D721Med (cell line): Measurements from ENCODE around the gene ZDHHC3.

Source experiments
- DNase-seq: peaks from one replicate; pipeline ENCODE4 v3.0.0; 2011; ENCODE audit warnings: low spot score; ENCODE audit not compliant: insufficient read length
- FAIRE-seq: peaks from 2 replicates; lab custom pipeline; 2011; peaks lifted over from hg19 to GRCh38; lab: Jason Lieb, UNC
- TF ChIP-seq, protein P1 (sequence below): IDR thresholded peaks from 2 replicates; pipeline ENCODE4 v1.5.1; 2012; ENCODE audit warnings: mild to moderate bottlenecking, control low read depth; ENCODE audit not compliant: insufficient read depth; ENCODE audit errors: missing control alignments

ZDHHC3 gene, protein sequence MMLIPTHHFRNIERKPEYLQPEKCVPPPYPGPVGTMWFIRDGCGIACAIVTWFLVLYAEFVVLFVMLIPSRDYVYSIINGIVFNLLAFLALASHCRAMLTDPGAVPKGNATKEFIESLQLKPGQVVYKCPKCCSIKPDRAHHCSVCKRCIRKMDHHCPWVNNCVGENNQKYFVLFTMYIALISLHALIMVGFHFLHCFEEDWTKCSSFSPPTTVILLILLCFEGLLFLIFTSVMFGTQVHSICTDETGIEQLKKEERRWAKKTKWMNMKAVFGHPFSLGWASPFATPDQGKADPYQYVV

DNA sequence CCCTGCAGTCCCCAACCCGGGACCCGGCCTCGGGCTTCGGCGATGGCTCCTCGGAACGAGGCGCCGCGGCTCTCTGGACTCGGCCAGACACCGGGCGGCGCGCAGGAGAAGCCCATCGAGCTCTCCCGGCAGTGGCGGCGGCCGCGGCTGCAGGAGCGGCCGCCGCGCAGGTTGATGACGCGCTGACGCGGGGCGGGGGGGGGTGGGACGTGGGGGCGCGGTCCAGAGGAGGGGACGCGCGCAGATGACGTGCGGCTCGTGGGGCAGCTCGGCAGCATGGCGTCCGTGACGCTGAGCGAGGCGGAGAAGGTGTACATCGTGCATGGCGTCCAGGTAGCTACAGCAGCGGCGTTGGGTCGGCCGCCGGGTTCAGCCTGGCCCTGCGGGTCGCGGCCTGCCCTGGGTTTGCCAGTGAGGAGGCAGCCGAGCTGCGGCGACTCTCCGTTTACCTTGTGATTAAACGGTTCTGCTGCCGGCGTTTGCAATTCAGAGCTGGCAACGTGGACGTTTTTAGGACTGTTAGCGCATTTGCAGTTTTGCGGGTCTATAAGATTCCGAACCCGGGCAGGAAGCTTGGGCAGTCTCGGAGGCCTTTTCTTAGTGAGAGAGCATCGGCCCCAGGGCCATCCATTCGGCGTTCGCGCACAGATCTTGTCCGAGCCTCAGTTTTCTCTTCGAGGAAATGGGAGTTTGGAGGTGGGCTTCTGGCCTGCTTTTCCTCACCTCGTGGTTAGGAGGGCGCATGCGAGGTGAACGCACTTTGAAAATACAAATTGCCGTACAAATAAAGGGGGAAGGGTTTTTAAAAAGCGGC lies at the start of gene ZDHHC3, which contains the start of gene EXOSC7:
TSS of gene ZDHHC3 (minus strand) at position 173 of the 814 bp plus-strand sequence. CDS start 16,738 bp downstream, outside the sequence.
TSS of gene EXOSC7 (plus strand) at position 243 of the 814 bp plus-strand sequence. CDS start at position 277, 34 bp downstream.
- DNase-seq (peak; percentile 86), FAIRE-seq (no peak)
- TF ChIP-seq, protein P1, sequence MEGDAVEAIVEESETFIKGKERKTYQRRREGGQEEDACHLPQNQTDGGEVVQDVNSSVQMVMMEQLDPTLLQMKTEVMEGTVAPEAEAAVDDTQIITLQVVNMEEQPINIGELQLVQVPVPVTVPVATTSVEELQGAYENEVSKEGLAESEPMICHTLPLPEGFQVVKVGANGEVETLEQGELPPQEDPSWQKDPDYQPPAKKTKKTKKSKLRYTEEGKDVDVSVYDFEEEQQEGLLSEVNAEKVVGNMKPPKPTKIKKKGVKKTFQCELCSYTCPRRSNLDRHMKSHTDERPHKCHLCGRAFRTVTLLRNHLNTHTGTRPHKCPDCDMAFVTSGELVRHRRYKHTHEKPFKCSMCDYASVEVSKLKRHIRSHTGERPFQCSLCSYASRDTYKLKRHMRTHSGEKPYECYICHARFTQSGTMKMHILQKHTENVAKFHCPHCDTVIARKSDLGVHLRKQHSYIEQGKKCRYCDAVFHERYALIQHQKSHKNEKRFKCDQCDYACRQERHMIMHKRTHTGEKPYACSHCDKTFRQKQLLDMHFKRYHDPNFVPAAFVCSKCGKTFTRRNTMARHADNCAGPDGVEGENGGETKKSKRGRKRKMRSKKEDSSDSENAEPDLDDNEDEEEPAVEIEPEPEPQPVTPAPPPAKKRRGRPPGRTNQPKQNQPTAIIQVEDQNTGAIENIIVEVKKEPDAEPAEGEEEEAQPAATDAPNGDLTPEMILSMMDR, result no peak

DNA sequence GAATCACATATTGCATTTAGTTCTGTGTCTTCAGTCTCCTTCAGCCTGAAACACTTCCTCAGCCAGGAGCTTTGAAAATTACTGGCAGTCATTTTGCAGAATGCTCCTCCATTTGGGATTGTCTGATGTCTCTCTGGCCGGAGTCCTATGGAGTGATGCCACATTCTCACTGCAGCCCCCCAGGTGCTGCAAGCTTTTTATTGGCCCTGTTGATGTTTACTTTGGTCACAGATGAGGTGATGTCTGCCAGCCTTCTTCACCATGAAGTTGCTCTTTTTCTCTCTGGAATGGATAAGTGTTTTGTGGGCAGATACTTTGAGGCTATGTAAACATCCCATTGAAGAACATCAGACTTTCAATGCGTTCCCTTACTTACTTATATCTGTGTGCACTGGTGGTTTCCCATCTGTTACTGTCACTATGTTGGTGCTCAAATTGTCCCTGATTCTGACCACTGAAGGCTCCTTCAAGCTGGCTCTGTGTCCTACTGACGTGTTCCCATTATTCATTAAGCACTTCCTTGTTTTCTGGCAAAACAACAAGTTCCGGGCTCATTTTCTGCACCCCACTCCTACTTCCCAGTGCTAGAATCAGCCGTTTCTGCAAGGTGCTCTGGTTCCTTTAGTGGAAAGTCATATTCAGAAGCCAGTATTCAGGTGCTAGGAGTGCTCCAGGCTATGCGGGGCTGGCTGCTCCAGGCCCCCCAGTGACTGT lies 48.7 kb upstream of the ZDHHC3 start:
- FAIRE-seq (no peak), DNase-seq (no peak)
- TF ChIP-seq, protein P1, result no peak

DNA sequence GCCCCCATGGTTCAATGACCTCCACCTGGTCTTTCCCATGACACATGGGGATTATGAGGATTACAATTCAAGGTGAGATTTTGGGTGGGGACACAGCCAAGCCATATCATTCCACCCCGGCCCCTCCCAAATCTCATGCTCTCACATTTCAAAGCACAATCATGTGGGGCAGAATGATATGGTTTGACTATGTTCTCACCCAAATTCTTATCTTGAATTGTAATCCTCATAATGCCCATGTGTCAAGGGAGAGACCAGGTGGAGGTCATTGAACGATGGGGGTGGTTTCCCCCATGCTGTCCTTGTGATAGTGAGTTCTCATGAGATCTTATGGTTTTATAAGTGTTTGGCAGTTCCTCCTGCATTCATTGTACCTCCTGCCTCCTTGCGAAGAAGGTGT lies 47.7 kb upstream of the ZDHHC3 start:
- DNase-seq (no peak), FAIRE-seq (no peak)

DNA sequence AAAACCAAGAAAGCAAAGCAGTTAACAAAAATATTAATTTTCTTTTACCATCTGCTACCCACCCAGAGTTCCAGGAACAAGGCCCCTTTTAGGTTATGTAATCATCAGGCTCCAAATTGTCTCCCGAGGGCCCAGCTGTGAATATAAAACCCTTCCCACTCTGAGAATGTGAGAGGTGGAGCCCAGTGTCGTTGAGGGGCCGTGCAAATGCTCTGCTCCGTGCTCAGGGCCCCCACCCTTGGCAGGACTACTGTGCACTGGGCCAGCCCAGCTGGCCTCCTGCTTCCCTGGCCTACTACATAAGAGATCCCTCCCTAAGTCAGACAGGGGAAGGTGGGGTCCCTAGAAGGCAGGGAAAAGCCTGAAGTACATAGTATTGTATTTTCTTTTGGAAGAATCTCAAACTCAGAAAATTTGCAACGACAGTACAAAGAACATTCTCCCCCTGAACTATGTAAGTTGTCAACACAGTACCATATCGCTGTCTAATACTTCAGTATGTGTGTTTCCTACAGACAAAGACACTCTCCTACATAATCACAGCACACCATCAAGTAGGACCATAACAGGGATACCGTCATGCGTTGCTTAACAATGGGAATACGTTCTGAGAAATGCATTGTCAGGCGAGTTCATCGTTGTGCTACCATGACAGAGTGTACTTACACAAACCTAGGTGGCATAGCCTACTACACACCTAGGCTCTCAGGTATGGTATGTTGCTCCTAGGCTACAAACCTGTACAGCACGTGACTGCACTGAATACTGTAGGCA lies 45.7 kb upstream of the ZDHHC3 start:
- DNase-seq, result no peak
- no peak for FAIRE-seq

More for the DNA sequence above, 47.7 kb upstream of the ZDHHC3 start:
- TF ChIP-seq, protein P1, result no peak

DNA sequence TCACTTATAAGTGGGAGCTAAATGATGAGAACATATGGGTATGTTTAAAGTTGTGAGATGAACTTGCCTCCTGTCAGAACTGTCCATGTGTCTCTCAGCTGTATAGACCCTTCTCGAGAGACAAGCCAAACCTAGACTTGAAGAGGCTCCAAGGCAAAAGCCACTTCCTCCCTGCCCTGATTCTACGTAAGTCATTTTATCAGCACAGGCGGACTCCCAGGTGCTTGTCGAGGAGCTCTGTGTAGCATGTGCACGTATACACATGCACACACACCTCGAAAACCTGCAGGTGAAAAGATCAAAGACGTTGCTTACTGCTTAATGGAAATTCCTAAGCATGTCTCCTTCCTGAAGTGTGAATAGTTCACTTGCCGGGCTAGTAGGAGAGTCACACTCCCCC lies 44.6 kb upstream of the ZDHHC3 start:
- FAIRE-seq (no peak), DNase-seq (no peak)
- TF ChIP-seq, protein P1, result no peak

More for the DNA sequence above, 45.7 kb upstream of the ZDHHC3 start:
- TF ChIP-seq, protein P1, result no peak

DNA sequence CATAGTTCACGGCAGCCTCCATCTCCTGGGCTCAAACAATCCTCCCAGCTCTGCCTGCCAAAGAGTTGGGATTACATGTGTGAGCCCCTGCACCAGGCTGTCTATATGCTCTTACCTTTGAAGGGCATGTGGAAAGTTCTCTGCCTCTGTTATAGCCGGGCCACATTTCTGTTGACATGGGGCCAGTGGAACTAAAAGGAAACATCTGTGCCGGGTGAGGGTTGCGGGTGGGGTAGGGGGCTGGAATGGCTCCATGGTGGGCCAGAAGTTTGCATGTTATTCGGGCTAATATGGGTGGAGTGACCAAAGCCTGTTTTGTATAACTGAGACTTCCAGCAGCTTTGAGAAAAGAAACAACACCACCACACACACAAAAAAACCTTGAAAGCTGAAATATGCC lies 41.8 kb upstream of the ZDHHC3 start:
- TF ChIP-seq, protein P1, result no peak
- FAIRE-seq (no peak), DNase-seq (no peak)
